ENCODE results near the gene MESD.

Gene MESD

DNA sequence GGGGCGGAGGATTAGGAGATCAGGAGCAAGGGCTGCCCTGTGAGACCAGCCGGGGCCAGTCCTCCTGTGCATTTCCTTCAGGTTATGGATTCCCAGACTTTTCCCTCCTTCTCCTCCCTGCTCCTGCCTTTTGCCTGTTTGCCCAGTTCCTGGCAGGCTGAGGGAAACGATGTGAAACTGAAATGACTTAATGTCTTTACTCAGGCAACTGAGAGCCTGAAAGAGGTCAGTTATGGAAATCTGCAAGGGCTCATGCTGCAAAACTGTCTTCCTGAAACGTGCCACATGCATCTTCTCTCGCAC, 57.2 kb downstream of the MESD start:
- DNase-seq, result no peak

DNA sequence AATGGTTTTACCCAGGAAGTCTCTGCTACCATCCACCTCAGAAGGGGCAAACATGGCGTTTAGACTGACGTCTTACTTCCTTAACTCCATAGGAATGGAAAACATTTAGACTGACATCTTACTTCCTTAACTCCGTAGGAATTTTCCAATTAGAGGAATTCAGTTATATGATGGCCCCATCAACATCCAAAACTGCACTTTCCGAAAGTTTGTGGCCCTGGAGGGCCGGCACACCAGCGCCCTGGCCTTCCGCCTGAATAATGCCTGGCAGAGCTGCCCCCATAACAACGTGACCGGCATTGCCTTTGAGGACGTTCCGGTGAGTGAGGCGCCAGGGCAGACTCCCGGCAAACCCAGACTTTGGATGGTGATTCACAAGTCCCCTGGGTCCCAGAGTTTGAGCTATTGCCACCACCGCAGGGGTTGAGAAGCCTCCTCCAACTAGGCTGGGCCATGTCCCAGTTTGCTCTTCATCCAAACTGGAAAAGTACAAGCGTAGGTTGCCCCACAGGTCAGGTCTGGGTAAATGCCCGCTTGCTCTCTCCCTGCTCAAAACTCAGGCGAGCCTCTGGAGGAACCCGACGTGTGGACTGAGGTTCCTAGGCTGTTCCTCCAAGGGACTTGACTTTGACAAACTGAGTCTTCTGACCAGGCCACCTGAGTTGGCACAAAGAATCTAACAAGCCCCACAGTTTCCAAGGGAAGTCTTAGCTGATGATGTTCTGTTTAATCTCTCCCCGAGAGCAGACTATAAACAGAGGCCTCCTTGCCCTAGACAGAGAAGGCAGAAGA, 57.7 kb downstream of the MESD start:
- DNase-seq, result no peak

DNA sequence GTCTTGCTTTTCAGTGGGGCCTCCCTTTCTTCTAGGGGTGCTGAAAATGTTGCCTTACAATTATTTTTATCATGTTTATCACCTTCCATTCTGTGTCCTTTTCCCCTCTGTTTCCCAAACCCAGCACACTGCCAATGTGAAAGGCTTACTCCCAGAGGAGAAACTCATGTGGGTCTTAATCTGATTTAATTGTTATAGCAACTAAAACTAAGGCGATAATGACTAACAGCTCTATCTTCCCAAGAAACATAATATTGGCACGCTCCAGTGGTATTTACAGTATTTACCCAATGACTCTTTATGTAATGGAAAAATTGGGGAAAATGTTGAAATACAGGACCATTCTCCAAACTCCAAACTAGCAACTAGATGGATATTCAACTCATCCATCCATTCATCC, 58.4 kb downstream of the MESD start:
- DNase-seq, result no peak

DNA sequence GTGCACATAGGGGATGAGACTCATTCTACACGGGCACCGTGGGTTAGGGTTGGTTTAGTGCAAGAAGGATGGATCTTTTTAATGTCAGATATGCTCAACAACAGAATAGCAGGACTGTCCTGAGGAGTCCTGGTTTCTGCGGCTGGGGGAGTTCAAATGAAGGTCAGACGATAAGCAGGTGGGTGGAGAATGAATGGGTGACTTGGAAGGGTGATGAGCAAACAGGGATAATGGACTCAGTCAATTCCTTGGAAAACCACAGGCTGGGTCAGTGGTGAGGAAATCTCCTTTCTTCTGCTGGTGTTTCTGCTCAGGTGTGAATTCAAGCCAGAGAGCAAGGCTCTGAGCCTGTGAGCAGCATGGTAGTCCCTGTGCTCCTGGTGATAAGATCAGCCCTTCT, 59.9 kb downstream of the MESD start:
- DNase-seq, result no peak

DNA sequence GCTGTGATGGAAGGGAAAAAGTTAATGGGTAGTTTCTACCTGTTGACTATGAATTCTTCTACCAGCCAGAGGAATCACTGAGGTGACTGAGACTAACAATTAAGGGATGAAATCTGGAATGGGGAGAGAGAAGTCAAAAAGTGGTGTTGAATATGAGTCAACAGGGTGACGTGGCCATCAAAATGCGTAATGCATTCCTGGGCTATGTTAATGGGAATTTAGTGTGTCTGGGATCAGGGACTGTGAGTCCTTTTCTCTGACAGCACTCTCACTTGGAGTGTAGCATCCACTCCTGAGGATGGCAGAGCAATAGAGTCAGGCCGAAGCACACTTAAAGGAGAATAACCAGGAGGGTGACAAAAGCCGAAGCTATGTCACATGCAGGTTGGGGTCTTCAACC, 60.4 kb downstream of the MESD start:
- DNase-seq, result no peak

DNA sequence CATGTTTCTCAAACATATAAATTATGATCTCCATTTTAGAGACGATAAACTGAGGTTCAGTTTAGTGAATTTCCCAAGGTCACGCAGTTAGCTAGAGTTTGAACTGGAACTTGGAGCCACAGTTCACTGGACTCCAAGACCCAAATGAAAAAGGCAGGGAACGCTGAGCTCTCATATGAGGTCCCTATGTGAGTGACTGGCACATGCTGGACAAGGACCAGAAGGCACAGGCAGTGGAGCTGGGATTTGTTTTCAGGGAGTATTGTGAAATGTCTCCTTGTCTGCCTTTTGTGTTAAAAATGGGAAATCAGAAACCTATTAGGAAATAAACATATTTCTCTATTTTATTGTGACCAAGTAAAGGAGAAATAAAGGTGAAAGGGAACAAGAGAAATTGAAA, 63.5 kb downstream of the MESD start:
- DNase-seq, result no peak

DNA sequence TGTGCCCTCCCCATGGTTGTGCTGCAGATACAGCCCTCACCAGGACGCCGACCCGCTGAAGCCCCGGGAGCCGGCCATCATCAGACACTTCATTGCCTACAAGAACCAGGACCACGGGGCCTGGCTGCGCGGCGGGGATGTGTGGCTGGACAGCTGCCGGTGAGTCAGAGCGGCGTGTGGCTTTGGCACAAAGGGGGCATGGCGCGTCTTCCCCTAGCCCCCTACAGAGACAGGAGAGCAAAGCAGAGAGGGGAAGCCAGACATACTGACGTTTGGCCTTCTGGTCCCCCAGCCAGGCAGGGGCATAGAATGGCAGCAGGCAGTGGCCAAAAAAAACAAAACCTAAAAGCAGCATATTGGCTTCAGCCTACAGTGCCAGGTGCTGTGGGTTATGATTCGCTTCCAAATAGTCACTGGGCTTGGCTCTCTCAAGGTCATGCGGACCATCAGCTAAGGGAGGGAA, 64.0 kb downstream of the MESD start:
- peak; percentile 75 for DNase-seq

DNA sequence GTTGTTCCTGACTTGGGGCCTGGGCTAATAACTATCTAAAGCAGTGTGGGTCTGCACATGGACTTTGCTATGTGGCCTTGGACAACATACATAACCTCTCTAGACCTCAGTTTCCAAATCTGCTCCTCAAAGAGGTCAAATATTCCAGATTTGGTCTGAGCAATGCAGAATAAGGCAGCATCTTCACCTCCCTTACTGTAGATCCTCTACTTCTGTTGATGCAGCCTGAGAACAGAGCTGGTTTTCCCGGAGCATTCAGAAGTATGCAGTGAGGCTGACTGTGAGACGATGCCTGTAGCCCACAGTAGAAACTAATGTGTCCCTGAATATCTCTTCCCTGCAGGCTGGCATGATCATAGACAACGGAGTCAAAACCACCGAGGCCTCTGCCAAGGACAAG, 65.3 kb downstream of the MESD start:
- no peak for DNase-seq

DNA sequence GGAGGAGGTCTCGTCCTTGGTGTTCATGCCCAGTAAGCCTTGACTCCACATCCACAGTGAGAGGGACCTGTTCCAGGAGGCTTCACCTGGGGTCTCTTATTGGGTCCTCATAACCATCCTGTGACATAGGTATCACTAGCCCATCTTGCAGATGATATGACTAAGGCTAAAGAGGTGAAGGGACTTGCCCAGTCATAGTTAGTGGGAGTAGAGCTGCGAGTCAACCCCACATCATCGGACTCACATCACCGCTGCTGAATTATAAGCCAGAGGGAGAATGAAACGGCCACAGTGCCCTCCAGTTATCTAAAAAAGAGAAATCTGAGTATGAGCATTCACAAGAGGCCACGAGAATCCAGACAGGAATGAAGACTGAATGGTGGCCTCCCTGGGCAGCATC, 66.0 kb downstream of the MESD start:
- no peak for DNase-seq

DNA sequence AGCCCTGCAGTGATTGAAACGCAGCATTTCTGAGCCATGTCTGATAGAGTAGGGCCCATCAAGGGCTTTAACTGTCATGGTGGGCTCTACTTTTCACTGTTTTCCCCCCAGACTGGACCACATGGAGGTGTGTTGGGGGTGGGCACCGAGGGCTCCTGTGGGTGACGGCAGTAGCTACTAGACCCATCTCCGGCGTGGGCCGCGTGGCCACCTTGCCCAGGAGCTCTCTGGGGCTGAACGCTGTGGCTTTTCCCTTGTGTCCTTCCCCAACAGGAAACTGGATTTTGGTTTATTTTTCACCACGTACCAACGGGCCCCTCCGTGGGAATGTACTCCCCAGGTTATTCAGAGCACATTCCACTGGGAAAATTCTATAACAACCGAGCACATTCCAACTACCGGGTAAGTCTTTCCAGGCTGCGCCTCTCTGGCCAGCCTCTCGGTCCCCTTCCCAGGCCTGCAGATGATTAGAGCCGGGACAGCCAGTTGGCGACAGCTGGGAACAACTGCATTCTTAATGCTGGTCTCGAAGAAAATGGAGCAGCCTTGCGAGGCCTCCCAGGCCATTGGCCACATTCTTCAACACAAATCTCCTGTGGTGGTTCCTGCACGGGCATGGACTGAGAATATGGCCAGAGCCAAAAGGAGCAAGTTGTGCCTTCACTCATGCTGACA, 67.7 kb downstream of the MESD start:
- DNase-seq, result no peak

DNA sequence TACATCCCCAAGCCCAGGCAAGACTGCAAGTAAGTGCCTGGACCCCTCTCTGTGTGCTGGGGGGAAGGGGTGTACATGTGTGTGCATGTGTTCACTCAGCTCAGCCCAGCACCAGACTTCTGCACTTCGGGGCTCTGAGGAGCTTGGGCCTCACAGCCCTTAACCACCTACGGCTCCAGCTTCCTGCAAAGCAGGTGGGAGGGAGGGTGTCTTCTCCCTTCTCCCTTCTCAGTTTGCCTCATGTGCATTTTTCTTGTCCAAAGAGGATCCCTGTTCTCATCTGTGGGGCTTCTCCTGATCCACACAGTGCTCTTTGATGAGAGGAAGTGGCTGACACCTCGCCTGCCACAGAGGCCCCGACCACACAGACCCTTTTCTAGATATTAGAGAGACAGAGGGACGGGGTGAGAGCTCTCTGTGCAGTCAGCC, 69.3 kb downstream of the MESD start:
- DNase-seq, result no peak

DNA sequence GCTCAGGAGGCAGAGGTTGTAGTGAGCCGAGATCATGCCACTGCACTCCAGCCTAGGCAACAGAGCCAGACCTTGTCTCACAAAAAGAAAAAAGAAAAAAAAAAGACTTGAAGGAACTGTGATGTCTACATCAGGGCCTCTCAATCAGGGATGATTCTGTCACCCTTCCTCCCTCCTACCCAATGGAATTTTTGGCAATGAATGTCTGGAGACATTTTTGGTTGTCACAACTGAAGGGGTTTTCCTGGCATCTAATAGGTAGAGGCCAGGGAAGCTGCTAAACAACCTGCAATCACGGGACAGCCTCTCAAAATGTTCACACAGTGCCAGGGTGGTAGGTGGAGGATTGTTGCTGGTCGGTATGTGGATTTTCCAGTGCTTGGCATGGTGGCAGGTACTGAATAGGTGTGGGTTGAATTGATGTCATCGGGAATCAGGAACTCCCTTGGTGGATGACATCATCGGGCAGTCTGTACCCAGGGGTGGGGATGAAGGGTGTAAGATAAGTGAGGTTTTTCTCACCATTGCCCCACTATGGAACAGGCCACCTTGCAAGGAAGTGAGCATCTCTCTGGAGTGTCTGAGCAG, 71.3 kb downstream of the MESD start:
- no peak for DNase-seq

DNA sequence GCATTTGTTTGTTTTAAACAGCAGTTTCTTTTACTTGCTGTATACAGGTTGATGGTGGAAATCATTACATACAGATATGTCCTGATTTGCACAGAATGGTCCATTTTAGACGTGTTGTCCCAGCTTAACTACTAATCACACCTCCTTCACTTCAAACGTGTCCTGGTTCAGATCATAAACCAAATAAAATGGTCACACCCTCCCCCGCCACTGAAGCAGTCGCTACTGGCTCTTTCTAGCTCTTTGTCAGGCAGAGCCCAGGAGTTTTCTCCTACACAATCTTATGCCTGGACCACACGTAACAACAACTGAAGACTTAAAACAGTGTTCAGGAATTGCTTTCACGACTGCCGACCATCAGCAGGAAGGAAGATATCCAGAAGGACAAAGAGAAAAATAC, 73.6 kb downstream of the MESD start:
- DNase-seq, result no peak

DNA sequence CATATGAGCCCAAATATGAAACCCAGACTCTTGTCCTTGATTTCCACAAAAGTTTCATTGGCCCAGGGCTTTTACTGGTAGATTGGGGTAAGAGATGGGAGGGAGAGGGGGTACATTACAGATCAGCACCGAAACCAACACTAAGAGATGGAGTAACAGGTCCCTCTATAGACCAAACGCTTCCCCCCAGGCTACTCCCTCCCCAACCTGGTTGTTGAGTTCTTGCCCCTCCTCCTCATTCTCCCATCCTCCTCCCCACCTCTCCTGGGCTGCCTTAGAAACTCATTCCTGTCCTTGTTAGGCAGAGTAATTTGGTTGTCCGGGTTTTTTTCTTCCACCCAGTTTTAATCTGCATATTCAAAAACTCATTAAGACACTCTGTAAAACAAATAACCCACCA, 74.1 kb downstream of the MESD start:
- DNase-seq, result no peak

DNA sequence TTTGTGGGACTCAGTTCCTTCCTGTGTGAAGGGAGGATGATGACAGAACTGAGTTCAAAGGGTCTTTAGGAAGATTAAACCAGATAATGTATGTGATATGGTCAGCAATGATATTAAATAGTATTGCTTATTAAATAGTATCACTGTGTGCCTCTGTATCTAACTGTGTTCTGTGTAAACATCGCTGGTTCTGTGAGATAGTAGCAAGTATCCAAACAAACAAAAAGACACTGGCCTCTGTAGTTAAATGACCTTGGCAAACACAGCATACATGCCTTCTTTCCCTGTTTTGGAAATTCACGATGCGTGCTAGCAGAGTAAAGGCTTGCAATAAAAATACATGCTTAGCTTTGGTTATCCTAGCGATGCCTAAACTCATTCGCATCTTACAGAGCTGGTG, 76.1 kb downstream of the MESD start:
- no peak for DNase-seq

DNA sequence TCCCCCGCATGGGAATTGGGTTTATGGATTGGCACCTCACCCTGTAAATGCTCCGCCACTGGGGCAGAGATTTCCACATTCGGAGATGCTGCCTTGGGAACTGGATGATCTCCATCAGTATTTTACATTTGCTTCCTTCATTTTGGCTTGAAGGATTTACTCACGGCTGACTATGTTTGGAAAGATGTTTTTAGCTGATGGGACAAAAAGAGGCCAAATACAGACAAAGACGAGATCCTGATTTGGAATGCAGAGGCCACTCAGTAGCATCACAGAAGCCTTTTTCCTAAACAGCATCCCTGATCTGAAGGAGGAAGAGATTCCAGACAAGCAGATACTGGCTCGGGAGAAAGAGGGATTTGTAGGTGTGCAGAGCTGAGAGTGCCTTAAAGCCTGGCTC, 76.9 kb downstream of the MESD start:
- no peak for DNase-seq

DNA sequence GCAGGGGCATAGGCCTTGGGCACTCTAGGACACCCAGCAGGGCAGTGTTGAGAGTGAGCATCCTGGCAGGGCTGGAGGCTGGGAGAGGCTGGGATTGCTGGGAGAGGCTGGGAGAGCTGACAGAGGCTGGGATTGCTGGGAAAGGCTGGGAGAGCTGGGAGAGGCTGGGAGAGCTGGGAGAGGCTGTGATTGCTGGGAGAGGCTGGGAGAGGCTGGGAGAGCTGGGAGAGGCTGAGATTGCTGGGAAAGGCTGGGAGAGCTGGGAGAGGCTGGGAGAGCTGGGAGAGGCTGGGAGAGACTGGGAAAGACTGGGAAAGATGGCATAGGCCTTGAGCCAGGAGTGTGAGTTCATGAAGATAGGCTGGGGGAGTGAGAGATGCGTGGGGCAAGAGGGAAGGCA, 77.8 kb downstream of the MESD start:
- no peak for DNase-seq

DNA sequence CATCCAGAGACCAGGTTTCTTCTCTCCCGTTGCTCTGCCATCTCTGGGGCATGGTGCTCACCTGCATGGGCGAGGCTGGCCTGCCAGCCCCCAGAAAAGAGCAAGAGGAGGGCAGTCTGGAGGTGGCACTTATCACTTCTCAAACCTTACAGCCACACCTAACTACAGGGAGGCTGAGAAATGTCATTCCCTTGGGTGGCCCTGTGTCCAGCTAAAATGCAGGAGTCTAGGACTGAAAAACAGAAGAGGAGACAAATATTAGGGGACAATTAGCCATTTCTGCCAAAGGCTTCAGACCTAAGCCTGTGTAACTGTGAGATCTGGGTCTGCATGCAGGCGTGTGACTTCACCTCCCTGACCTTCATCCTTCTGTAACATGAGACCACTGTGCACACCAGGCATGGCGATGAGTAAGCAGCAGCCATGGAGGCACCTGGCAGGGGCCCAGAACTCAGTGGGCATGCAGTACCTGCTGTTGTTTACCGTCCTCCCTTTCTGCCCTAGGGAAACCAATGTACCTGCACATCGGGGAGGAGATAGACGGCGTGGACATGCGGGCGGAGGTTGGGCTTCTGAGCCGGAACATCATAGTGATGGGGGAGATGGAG, 83.4 kb downstream of the MESD start:
- DNase-seq, result peak; percentile 45

DNA sequence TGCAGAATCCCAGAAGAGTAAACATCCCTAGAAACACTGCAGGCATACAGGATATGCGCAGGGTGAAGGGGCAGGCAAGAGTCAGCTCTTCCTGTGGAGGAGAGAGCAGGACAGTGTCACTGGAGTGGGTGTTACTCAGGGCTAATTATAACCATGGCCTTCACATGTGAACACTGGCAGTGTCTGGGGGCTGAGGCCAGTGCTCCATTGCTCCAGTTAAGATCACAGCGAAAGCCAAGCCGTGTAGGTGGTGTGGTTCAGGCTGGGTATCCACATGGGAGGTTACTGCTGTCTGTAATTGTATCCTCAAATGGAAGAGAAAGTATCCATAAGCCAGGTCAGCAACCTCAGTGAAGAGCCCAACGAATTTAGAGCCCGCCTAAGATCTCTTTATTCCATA, 84.6 kb downstream of the MESD start:
- DNase-seq, result no peak

DNA sequence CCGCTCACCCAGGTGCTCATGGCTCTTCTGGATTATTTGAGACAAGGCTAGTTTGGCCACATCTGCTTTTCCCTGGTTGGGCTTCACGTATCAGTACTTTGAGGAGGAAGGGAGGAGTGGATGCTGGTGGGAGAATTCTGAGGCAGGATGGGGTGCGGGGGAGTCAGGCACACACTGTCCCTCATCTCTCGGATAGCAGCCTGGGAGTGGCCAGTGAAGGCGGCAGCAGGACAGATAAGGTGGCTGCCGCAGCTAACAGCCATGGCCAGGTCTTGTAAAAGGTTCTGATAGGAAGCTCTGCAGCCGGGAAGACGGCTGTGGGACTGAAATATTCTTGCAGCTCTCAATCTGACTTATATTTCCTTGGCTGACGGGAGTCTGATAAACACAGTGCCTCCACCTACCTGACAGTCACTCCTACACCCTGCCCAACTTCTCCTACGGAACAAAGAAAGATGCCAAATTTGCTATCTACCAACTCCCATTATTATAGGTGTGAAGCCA, 87.3 kb downstream of the MESD start:
- no peak for DNase-seq

DNA sequence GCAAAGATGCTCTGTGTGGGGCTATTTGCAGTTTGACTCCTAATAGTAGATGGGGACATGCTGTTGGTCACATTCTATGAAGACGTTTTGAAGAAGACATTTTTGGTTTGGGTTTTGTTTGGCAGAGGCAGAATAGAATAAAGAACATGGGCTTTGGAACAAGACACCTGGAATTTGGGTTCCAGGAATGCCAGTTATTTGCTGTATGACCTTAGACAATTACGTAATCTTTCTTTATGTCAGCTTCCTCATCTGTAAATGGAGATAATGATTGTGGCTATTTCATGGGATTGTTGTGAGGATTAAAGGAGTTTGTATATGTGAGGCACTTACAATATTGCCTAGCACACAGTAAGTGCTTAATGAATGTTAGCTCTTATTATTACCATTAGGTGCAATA, 91.6 kb downstream of the MESD start:
- DNase-seq, result no peak
